Lower leg skin (tissue), 4 donors: ENCODE data around the gene TEK. TPM values are rescaled to one million over a fixed set of nuclear protein-coding genes. Genes with fewer than 3 reads are reported as not detected.

ENCODE experiments used
- DNase-seq, 2 donors: peaks; one replicate each; pipeline ENCODE4 v3.0.0-alpha.2; 2019; ENCODE audit warnings: low spot score in 2 of 2
- H3K4me3 ChIP-seq: fragments of 200-600 bp; sonication (generic); 2 replicates; pipeline ENCODE4 v1.5.1; 2017; ENCODE audit warnings: mild to moderate bottlenecking, low read depth; ENCODE audit not compliant: poor library complexity, severe bottlenecking
- POLR2A ChIP-seq, 2 donors: fragments of 450-650 bp; IDR thresholded peaks; one replicate each; pipeline ENCODE4 v1.6.1; 2016 to 2017; ENCODE audit warnings: antibody characterized with exemption in 2 of 2, mild to moderate bottlenecking in 1 of 2, moderate library complexity in 1 of 2
- WGBS, 2 donors: methylation state at CpG; one replicate each; pipeline ENCODE4 v1.1.5; 2018; 5-methylcytosine and 5-hydroxymethylcytosine counted together
- intact Hi-C: fragments of 100-400 bp; cut with DNase I; formaldehyde crosslinking; loops from one replicate; pipeline ENCODE4 v1.15.0; 2023; ENCODE audit warnings: low total_unique reads
- total RNA-seq, 4 donors: library from RNA; depleted of rRNA; stranded (reverse); fragments of >200 nt; gene quantifications; one replicate each; pipeline ENCODE4 v1.1.0, GENCODE V29; 2016
- TF ChIP-seq, protein P1 (sequence below), 3 donors: fragments of 450-650 bp; IDR thresholded peaks; one replicate each; pipeline ENCODE4 v1.5.1; 2016; ENCODE audit warnings: antibody characterized with exemption in 3 of 3, mild to moderate bottlenecking in 3 of 3, moderate library complexity in 2 of 3

Gene TEK
- total RNA-seq, 4 donors from 2014 or later = 2.5 to 9.2 (median 3.8) TPM

DNA sequence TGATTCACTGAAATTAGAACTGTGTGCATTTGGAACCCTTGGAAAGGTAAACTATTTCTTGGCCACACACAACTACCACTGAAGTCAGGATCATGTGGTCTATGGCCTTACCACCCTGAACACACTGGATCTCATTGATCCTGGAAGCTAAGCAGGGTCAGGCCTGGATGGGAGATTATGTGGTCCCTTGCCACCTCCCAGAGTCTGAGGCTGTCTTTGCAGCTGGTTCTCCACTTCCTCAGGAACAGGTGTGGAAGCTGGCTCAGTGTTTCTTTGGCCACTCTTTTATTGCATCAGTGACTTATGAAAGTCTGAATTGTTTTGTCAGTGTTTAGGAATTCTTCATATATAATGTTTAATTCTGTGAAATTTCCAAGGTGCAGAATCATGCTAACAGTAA is 89.2 kb downstream of the TEK start:
- no peak overlapping the region for H3K4me3 ChIP-seq
- intact Hi-C loops = no loop called here
- no peak for TF ChIP-seq POLR2A (IDR thresholded peaks at IDR 0.05)
- TF ChIP-seq, protein P1, sequence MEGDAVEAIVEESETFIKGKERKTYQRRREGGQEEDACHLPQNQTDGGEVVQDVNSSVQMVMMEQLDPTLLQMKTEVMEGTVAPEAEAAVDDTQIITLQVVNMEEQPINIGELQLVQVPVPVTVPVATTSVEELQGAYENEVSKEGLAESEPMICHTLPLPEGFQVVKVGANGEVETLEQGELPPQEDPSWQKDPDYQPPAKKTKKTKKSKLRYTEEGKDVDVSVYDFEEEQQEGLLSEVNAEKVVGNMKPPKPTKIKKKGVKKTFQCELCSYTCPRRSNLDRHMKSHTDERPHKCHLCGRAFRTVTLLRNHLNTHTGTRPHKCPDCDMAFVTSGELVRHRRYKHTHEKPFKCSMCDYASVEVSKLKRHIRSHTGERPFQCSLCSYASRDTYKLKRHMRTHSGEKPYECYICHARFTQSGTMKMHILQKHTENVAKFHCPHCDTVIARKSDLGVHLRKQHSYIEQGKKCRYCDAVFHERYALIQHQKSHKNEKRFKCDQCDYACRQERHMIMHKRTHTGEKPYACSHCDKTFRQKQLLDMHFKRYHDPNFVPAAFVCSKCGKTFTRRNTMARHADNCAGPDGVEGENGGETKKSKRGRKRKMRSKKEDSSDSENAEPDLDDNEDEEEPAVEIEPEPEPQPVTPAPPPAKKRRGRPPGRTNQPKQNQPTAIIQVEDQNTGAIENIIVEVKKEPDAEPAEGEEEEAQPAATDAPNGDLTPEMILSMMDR (IDR thresholded peaks at IDR 0.05) = no peak

DNA sequence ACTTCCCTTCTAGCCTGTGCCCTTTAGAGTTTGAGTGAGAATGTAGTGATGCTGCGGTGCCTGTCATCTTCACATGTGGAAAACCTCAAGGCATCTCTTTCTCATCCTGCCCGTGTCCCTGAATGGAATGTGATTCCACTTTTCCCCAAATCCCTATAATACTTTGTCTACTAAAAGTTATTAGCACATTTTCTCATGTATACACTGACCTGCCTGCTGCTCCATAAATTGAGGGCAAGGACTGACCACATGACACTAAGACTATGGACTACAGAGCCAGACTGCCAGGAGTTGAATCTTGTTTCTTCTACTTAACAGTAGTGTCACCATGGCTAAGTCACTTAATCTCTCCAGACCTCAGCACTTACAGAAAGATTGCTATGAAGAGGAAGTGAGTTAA is 93.0 kb downstream of the TEK start:
- TF ChIP-seq, protein P1 (IDR thresholded peaks at IDR 0.05) = no peak
- no peak for TF ChIP-seq POLR2A (IDR thresholded peaks at IDR 0.05)
- WGBS, 2 donors = 83 to 92% methylated on average over 2 of the region's 2 CpGs
- no peak overlapping the region for H3K4me3 ChIP-seq
- DNase-seq = no peak
- intact Hi-C loops = no loop called here

More for the DNA sequence above, 89.2 kb downstream of the TEK start:
- no peak for DNase-seq

DNA sequence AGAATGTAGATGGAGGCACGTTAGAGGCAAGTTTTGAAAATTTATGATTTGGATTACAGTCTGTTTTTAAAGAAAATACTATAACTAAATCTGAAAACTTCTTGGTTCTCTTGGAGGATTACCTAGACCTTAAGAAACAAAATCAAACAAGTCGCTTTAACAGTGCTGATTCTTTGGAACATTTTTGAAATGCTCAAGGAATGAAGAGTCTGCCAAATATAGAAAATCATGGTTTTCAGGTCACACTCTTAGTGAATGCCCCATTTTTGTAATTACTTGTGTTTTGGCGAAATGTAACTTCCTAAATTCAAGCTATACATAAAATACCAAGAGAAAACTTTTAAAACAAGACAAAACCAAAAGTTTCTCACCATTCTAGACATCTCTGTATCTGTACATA is 94.8 kb downstream of the TEK start:
- intact Hi-C loops = no loop called here
- WGBS, 2 donors = 67 to 72% methylated on average over 3 of the region's 3 CpGs
- H3K4me3 ChIP-seq = no peak overlapping the region
- TF ChIP-seq, protein P1 (IDR thresholded peaks at IDR 0.05) = no peak
- TF ChIP-seq POLR2A (IDR thresholded peaks at IDR 0.05) = no peak
- DNase-seq = no peak

DNA sequence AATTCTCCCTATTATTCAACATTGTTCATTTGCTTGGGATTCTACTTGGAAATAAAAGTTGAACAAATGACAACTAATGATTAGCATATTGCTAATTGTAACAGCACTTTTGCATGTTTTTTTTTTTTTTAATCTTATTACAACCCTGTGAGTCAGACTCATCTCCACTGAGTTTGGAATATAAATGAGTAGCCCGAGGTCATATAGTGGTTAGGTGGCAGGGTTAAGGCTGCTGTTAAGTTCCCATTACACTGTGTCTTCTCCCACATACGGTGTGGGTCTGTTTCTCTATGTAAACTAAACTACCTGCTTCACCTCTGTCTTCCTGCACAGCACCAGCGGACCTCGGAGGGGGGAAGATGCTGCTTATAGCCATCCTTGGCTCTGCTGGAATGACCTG is 95.6 kb downstream of the TEK start:
- DNase-seq = no peak
- 49 to 59% methylated on average over 4 of the region's 4 CpGs for WGBS, 2 donors
- H3K4me3 ChIP-seq = no peak overlapping the region
- intact Hi-C loops = no loop called here
- TF ChIP-seq POLR2A (IDR thresholded peaks at IDR 0.05) = no peak
- TF ChIP-seq, protein P1 (IDR thresholded peaks at IDR 0.05) = no peak

DNA sequence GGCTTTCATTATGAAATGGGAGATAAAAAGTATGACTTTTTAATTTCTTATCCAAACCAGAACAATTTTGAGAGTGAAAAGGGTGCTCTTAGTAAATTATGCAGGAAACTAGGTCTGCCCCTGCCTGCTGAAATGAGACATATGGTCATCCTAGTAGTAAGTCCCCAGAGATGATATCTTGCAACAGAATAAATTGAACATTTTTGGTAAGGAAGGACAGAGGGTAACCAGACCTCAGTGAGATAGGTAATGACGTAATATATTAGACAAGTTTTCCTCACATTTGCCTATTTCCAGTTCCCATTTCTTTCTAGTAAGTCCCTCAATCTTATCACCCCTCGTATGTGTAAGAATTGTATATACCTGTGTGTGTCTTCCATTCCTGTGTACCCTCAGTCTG is 96.2 kb downstream of the TEK start:
- intact Hi-C loops = no loop called here
- no peak overlapping the region for H3K4me3 ChIP-seq
- DNase-seq = no peak
- WGBS, 2 donors = 93 to 98% methylated on average over 2 of the region's 2 CpGs
- TF ChIP-seq, protein P1 (IDR thresholded peaks at IDR 0.05) = no peak
- TF ChIP-seq POLR2A (IDR thresholded peaks at IDR 0.05) = no peak

DNA sequence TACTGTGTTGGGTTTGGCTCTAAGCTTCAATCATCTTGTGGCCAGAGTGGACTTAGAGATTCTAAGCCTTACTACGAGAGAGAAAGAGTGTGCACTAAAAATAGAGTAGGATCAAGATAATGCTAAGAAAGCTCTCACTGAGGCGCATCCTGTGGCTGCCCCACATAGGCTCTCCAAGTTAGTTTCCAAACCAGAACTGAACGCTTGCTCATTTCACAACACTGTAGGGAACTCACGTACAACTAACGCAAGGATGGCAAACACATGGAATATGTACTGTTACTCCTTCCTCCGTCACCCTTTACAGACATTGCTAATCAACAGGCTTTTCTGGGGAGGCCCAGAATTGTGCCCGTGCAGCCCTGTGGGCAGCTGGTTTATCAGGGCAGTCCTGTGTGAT is 97.0 kb downstream of the TEK start:
- no peak overlapping the region for H3K4me3 ChIP-seq
- TF ChIP-seq, protein P1 (IDR thresholded peaks at IDR 0.05) = no peak
- no peak for TF ChIP-seq POLR2A (IDR thresholded peaks at IDR 0.05)
- 85 to 88% methylated on average over 7 of the region's 7 CpGs for WGBS, 2 donors
- intact Hi-C loops = no loop called here
- DNase-seq = no peak
